GM18951 (cell line): ENCODE data around the gene CLIP4.

Source experiments
- POLR2A ChIP-seq: IDR thresholded peaks from 4 replicates; pipeline ENCODE4 v1.6.1; 2011; ENCODE audit warnings: mild to moderate bottlenecking; ENCODE audit not compliant: insufficient read length, insufficient read depth; ENCODE audit errors: extremely low read depth
- in situ Hi-C: fragments of 300-500 bp; cut with MboI; formaldehyde crosslinking; loops from one replicate; pipeline ENCODE4 v1.12.0; 2022; ENCODE audit warnings: low sequenced_read_pairs, mixed read lengths, inconsistent platforms; ENCODE audit not compliant: unreplicated experiment

The CLIP4 gene, protein sequence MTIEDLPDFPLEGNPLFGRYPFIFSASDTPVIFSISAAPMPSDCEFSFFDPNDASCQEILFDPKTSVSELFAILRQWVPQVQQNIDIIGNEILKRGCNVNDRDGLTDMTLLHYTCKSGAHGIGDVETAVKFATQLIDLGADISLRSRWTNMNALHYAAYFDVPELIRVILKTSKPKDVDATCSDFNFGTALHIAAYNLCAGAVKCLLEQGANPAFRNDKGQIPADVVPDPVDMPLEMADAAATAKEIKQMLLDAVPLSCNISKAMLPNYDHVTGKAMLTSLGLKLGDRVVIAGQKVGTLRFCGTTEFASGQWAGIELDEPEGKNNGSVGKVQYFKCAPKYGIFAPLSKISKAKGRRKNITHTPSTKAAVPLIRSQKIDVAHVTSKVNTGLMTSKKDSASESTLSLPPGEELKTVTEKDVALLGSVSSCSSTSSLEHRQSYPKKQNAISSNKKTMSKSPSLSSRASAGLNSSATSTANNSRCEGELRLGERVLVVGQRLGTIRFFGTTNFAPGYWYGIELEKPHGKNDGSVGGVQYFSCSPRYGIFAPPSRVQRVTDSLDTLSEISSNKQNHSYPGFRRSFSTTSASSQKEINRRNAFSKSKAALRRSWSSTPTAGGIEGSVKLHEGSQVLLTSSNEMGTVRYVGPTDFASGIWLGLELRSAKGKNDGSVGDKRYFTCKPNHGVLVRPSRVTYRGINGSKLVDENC

DNA sequence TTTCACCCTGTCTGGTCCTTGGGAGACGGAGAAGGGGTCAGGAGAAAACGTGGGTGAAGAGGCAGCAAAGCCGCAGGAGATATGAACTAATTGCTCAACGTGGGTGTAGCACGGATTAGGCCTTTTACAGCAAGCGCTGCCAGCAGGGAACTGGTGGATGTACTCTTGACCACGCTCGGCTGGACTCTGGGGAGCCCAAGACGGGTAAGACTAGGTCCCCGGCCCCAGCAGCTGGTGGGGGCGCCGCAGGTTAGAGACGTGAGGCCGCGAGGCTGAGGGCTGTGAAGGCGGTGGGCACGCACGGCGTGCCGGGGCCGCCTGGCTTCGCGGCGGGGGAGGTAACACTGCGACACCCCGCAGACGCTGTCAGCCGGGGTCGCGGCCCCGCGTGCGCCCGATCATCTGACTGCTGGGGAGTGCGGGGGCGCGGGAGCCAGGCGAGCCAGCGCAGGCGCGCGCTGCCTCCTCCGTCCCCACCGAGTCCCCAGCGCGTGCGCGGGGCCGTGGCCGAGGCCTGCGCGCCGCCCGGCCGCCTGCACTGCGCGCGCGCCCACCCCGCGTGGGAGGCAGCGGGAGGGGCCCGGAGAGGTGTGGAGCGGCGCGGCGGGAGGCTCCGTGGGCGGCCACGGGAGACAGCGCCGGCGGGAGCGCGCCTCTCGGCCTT lies at the start of gene CLIP4:
TSS of gene CLIP4 (plus strand) at position 470 of the 664 bp plus-strand sequence. CDS start 5,974 bp downstream, outside the sequence.
- in situ Hi-C loops: no loop called here

DNA sequence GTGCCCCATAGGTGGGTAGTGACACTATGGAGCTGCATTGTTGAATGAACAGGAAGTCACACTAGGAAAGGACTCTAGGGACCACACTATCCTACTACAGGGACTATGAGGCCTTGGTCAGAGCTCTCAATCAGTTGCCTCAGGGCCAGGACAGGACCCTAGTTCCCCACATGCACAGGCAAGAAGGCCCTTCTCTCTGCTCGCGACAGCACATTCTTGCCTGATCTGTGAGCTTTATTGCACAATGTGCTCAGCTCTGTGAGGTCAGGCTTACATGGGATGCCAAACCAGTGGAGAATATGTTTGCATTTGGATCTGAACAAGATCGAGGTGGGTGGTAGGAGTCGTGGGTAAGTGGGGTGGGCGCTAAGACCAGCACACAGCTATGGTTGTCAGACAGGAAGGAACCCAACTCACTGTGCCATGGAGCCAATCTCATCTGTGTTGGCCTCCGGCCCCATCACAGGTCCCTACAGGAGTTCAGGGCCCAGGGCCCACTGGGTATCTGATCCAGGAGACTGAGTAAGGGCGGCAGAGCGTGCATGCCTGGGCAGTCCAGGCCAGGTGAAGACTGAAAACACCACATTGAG lies 48.8 kb upstream of the CLIP4 start:
- in situ Hi-C loops: no loop called here
- no peak for TF ChIP-seq POLR2A

More for the DNA sequence above, at the start of gene CLIP4:
- TF ChIP-seq POLR2A: peak; percentile 60

- in situ Hi-C loops: no loop called here
- TF ChIP-seq POLR2A: no peak
Measured at GRCh38 chr2:29066997-29067605, 48.1 kb upstream of the CLIP4 start.

- TF ChIP-seq POLR2A: no peak
- in situ Hi-C loops: no loop called here
Measured at GRCh38 chr2:29068513-29068912, 46.7 kb upstream of the CLIP4 start.

DNA sequence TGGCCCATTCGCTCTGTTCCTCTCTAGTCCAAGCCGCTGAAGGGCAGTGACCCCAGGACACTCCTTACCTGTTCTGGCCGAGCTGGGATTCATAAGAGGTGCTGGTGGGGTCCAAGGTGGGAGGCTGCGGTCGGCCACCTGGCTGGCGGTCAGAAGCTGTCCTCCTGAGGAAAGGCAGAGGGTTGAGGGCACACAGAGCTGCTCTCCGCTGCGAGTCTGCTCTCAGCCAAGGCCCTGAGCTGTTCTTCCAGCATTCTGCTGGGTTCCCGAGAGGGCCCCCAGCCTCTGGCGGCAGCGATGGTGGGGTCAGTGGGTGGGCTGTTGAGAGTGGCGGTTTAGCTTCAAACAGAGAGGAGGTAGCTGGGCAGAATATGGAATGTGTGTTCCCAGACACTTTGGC lies 44.7 kb upstream of the CLIP4 start:
- in situ Hi-C loops: no loop called here
- TF ChIP-seq POLR2A: no peak

GRCh38 chr2:29071032-29071975 lies 43.9 kb upstream of the CLIP4 start:
- TF ChIP-seq POLR2A: no peak
- in situ Hi-C loops: no loop called here

- in situ Hi-C loops: no loop called here
Measured at GRCh38 chr2:29072251-29072650, 43.0 kb upstream of the CLIP4 start.

DNA sequence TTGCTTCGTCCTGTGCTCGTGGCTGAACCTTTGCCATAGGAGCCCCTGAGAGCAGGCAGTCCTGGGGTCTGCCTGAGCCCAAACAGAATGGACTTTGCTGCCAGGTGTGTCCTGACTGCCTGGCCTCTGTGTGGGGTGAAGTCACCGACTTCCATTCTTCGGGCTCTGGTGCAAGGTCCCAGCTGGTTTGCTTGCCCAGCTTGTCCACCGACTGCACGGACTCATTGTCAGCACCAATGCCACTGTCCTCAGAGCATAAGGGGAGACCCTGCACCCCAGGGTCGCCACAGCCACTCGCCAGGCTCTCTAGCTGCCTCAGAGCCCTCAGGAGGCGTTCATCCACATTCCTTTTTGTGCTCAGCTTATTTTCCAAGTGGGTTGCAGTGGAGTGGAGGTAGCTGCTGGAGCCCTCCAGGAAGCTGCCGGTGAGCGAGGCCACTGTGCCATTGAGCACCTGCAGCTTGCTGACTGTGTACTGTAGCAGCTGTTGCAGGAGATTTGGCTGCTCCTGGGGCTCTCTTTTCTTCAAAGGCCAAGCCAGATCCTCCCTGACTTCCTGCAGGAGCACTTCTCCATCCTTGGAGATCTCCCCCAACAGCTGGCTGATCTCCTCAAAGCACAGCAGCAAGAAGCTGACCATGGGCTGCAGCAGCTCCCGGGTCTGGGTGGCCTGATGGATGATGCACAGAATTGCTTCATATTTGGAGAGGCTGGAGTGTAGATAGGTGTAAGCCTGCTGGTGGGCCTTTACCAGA lies 42.1 kb upstream of the CLIP4 start:
- in situ Hi-C loops: no loop called here
- TF ChIP-seq POLR2A: no peak

More at GRCh38 chr2:29072251-29072650, 43.0 kb upstream of the CLIP4 start:
- no peak for TF ChIP-seq POLR2A

GRCh38 chr2:29073933-29074332 lies 41.3 kb upstream of the CLIP4 start:
- TF ChIP-seq POLR2A: no peak
- in situ Hi-C loops: no loop called here

DNA sequence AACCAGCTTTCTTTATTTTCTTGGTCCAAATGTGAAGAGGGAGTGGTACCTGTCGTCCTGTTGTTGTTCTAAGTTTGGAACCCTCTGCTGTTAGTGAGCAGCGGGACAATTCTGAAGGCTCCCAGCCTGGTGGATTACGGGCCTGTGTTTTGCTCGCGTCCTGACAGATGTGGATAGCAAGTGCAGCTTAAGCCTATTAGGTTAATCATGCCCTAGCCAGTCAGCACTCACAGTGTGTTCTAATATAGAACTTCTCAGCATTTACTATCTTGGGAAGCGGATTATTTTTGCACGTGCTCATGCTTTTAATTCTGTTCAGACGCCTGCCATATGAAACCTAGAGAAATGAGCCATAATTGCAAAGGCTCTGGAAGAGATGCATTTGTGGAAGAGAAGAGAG lies 40.8 kb upstream of the CLIP4 start, which contains the start of gene PCARE:
TSS of gene PCARE (minus strand) at position 113 of the 400 bp plus-strand sequence. CDS start 262 bp downstream, outside the sequence.
- no peak for TF ChIP-seq POLR2A
- in situ Hi-C loops: no loop called here

DNA sequence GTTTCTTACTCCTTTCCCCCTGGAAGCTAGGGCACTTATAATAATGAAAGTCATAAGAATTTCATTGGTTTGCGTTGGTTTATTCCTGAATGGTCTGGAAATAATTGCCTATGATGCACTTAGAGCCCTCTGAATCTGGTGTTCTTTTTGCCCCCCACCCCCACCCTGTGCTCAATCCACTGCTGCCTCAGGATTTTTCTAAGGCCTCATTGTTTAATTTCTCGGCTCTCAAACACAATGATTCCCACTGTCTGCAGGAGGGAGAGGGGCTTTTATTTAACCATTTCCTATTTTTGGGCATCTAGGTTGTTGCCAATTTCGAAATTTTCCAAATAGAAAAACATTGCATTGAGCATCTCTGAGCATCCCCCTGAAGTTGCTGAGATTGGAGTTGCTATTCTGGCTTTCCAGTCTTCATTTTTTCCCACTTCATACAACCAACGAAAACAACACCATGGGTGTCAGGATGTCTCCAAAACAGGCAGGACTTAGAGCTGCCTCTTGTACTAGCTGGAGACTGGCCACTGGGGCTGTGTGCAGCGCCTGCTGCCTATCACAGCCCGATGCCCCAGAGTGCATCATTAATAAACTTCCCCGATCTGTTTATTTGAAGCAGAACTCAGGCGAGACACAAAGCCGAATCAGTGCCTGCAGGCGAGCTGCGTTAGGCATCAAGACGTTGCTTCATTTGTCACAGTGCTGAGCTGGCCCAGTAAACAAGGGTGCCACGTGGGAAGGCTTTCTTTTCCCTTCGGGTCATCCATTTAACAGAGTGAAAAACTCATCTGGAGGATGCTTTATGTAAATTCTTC lies 39.1 kb upstream of the CLIP4 start:
- TF ChIP-seq POLR2A: no peak
- in situ Hi-C loops: no loop called here
